ENCODE data around the gene ARFGEF2. TPM values are rescaled to one million over a fixed set of nuclear protein-coding genes. Genes with fewer than 3 reads are reported as not detected.

The ARFGEF2 gene
- total RNA-seq, result 100 to 1,000 TPM in 1 of 5 donors, 10 to 100 TPM in 4; 27.4 to 127 (median 43.5) TPM
- 1 to 10 TPM; 6.5 to 9.0 (median 7.5) TPM for polyA plus RNA-seq
- long read RNA-seq, donor 1, result 0 reads
- long read RNA-seq, donor 2, result 0 reads
- long read RNA-seq, donor 3, result 0 reads
- long read RNA-seq, donor 4, result 0 reads
- long read RNA-seq, donor 5, result 0 reads
- long read RNA-seq, donor 6, result 0 reads
- long read RNA-seq, donor 7, result 0 reads
- long read RNA-seq, donor 8, result 0 reads
- long read RNA-seq, donor 9, result 0 reads
- long read RNA-seq, donor 10, result 0 reads

- peaks cover 31 to 57% (median 48%) of the 10 kb centered on the region in 4 donors for H3K4me1 ChIP-seq
- intact Hi-C loops (cut with DNase I; ENCODE audit: low total_unique reads), result no loop called here
- no peaks in the 10 kb centered on the region for H3K9me3 ChIP-seq
- peak within 1 kb of the TSS; percentile 79 to 96 (median 91) for H3K4me3 ChIP-seq
- peak within 1 kb of the TSS; percentile 93 to 99 (median 98) for H3K27ac ChIP-seq
- no peaks in the 10 kb centered on the region for H3K36me3 ChIP-seq
- H3K27me3 ChIP-seq, result no peaks in the 10 kb centered on the region
- TF ChIP-seq POLR2AphosphoS5 (IDR thresholded peaks at IDR 0.05) (peak; percentile 94 to 96 (median 94)), POLR2A (IDR thresholded peaks at IDR 0.05) (peak in 2 of 4 donors; percentile 87 to 93), EP300 (IDR thresholded peaks at IDR 0.05) (no peak), CTCF (IDR thresholded peaks at IDR 0.05) (no peak)
- DNase-seq, result peak; percentile 93 to 98
- WGBS, 5 donors, result 0 to 1% (median 1%) methylated on average over 47 to 70 of the region's 70 CpGs
Measured at GRCh38 chr20:48921168-48921882, at the start of gene ARFGEF2. Gene ARFGEF2 (plus strand): TSS chr20:48921711. CDS start chr20:48921890, 179 bp downstream.

DNA sequence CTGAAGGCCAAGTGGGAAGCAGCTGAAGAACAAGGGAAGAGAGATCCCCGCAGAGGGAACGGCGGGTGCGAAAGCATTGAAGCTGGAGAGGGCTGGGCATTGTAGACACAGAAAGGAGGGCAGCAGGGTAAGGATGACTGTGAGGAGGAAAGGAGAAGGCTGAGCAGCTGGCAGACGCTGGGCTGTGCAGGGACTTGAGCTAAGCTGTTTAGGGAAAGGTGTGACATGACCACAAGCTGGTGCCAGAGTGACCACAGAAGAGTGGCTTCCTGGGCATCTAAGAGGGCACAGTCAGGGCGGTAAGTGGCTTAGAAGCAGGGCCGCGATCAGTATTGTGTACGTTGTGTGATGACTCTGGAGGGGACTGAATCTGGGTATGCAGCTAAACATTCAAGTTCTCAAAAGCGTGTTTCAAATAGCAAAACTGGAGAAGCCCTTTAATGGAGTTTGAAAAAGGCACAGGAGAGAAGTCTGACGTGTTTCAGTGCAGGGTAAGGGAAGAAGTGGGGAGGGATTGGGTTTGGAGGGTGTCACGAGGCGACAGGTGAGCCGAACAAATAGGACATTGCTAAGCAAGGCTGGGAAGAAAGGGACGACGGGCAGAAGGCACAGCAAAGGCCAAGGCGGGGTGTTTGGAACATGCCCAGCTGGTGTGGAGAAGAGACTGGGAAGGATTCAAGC is 46.1 kb upstream of the ARFGEF2 start:
- Histone ChIP-seq H3K4me1 (peaks cover 0 to 16% (median 0%) of the 10 kb centered on the region in 4 donors), H3K36me3 (no peaks in the 10 kb centered on the region), H3K27me3 (no peaks in the 10 kb centered on the region), H3K4me3 (no peak overlapping the region), H3K9me3 (no peaks in the 10 kb centered on the region), H3K27ac (no peak overlapping the region)
- no peak for DNase-seq
- 72 to 77% (median 75%) methylated on average over 17 of the region's 17 CpGs for WGBS, 5 donors
- TF ChIP-seq CTCF (IDR thresholded peaks at IDR 0.05), result no peak
- no peak for TF ChIP-seq POLR2A (IDR thresholded peaks at IDR 0.05)
- no peak for TF ChIP-seq POLR2AphosphoS5 (IDR thresholded peaks at IDR 0.05)
- TF ChIP-seq EP300 (IDR thresholded peaks at IDR 0.05), result no peak
- intact Hi-C loops (cut with DNase I; ENCODE audit: low total_unique reads), result no loop called here

GRCh38 chr20:48875914-48876240 is 45.6 kb upstream of the ARFGEF2 start:
- no peaks in the 10 kb centered on the region for H3K27me3 ChIP-seq
- H3K9me3 ChIP-seq, result no peaks in the 10 kb centered on the region
- H3K27ac ChIP-seq, result no peak overlapping the region
- no peak overlapping the region for H3K4me3 ChIP-seq
- intact Hi-C loops (cut with DNase I; ENCODE audit: low total_unique reads), result no loop called here
- DNase-seq, result no peak
- peaks cover 0 to 16% (median 0%) of the 10 kb centered on the region in 4 donors for H3K4me1 ChIP-seq
- no peaks in the 10 kb centered on the region for H3K36me3 ChIP-seq
- 40 to 58% (median 45%) methylated on average over 5 of the region's 5 CpGs for WGBS, 5 donors
- no peak for TF ChIP-seq POLR2A (IDR thresholded peaks at IDR 0.05)
- no peak for TF ChIP-seq CTCF (IDR thresholded peaks at IDR 0.05)
- no peak for TF ChIP-seq EP300 (IDR thresholded peaks at IDR 0.05)
- TF ChIP-seq POLR2AphosphoS5 (IDR thresholded peaks at IDR 0.05), result no peak

DNA sequence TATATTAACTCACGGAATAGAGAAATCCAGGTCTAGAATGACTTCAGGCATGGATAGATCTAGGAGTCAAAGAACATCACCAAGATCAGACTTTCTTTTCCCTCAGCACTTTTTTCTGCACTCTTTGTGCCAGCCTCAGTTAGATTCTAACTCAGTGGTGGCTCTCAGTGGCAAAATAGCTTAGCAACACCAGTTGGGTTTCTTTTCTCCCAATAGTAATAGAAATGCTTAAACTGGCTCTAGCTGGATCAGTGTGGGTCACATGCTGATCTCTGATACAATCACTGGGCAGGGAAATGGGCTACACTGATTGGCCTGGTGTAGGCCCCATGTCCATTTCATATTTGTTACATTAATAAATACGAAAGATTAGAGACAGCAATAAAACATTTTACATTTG is 44.2 kb upstream of the ARFGEF2 start:
- no peaks in the 10 kb centered on the region for H3K27me3 ChIP-seq
- H3K9me3 ChIP-seq, result no peaks in the 10 kb centered on the region
- no peak overlapping the region for H3K27ac ChIP-seq
- 34 to 80% (median 49%) methylated on average over 2 of the region's 2 CpGs for WGBS, 5 donors
- no peaks in the 10 kb centered on the region for H3K36me3 ChIP-seq
- TF ChIP-seq POLR2AphosphoS5 (IDR thresholded peaks at IDR 0.05) (no peak), EP300 (IDR thresholded peaks at IDR 0.05) (no peak), POLR2A (IDR thresholded peaks at IDR 0.05) (no peak), CTCF (IDR thresholded peaks at IDR 0.05) (no peak)
- no peak overlapping the region for H3K4me3 ChIP-seq
- peaks cover 0 to 16% (median 0%) of the 10 kb centered on the region in 4 donors for H3K4me1 ChIP-seq
- peak in 1 of 2 donors; percentile 44 for DNase-seq
- intact Hi-C loops (cut with DNase I; ENCODE audit: low total_unique reads), result no loop called here

Data from stomach (tissue), 19 donors.